Measurements from ENCODE around the gene DENND2C. TPM values are rescaled to one million over a fixed set of nuclear protein-coding genes. Genes with fewer than 3 reads are reported as not detected.

Gene DENND2C
- total RNA-seq, 1 donor from 2014 or later, result 1.5 TPM

Small RNA genes lying within 50 kb of the gene (small RNA-seq; reads per million reads assigned to genes)
- gene RN7SL432P (ENCODE audit: low replicate concordance), result not detected

Other genes starting within 250 kb of the DENND2C start
- 76.0 TPM for gene TRIM33, start 158.8 kb downstream of the DENND2C start, total RNA-seq
- gene BCAS2, start 88.4 kb downstream of the DENND2C start, total RNA-seq, result 46.0 TPM
- not detected for gene AMPD1, start 25.5 kb upstream of the DENND2C start, total RNA-seq
- gene NRAS, start 46.7 kb upstream of the DENND2C start, total RNA-seq, result 47.0 TPM
- gene CSDE1, start 87.9 kb upstream of the DENND2C start, total RNA-seq, result 422 TPM
- gene SIKE1, start 110.6 kb upstream of the DENND2C start, total RNA-seq, result 64.2 TPM
- not detected for gene SYCP1, start 184.8 kb upstream of the DENND2C start, total RNA-seq

Data from temporal lobe (tissue), 2 donors.